GM23338 (cell line): ENCODE results near the gene SMIM14. TPM values are rescaled to one million over a fixed set of nuclear protein-coding genes. Genes with fewer than 3 reads are reported as not detected.

Experiments used
- ATAC-seq: fragments of 200-7000 bp; cut with Tn5 transposase; 3 replicates; pipeline ENCODE4 v1.9.1; 2020
- DNase-seq: peaks from one replicate; pipeline ENCODE4 v3.0.0-alpha.2; 2015; ENCODE audit warnings: low spot score
- H2AFZ ChIP-seq: fragments of 200-600 bp; sonication (generic); 2 replicates; pipeline ENCODE4 v1.8.0; 2016; ENCODE audit warnings: antibody characterized with exemption, mild to moderate bottlenecking, moderate library complexity
- H3F3A ChIP-seq: fragments of 200-600 bp; sonication (generic); replicated peaks from 2 replicates; pipeline ENCODE4 v1.8.0; 2017; ENCODE audit warnings: antibody characterized with exemption, mixed run types, low read depth
- H3K27ac ChIP-seq: fragments of 200-600 bp; sonication (generic); 2 replicates; pipeline ENCODE4 v1.6.1; 2016; ENCODE audit warnings: low read depth
- H3K27me3 ChIP-seq: fragments of 200-600 bp; sonication (generic); 2 replicates; pipeline ENCODE4 v1.8.0; 2016; ENCODE audit warnings: mild to moderate bottlenecking, mixed run types, moderate library complexity; ENCODE audit not compliant: insufficient read depth
- H3K36me3 ChIP-seq: fragments of 200-600 bp; sonication (generic); 2 replicates; pipeline ENCODE4 v1.8.0; 2016; ENCODE audit warnings: mild to moderate bottlenecking; ENCODE audit not compliant: insufficient read depth
- H3K4me1 ChIP-seq: fragments of 200-600 bp; sonication (generic); 2 replicates; pipeline ENCODE4 v1.8.0; 2016; ENCODE audit warnings: mild to moderate bottlenecking, moderate library complexity; ENCODE audit not compliant: insufficient read depth
- H3K4me2 ChIP-seq: fragments of 200-600 bp; sonication (generic); 2 replicates; pipeline ENCODE4 v1.7.1; 2017; ENCODE audit warnings: mixed run types
- H3K4me3 ChIP-seq: fragments of 200-600 bp; sonication (generic); 2 replicates; pipeline ENCODE4 v1.6.1; 2016; ENCODE audit warnings: mixed run types
- H3K79me2 ChIP-seq: fragments of 200-600 bp; sonication (generic); replicated peaks from 2 replicates; pipeline ENCODE4 v1.8.0; 2017; ENCODE audit warnings: mild to moderate bottlenecking; ENCODE audit not compliant: insufficient read depth
- H3K9me2 ChIP-seq: fragments of 200-600 bp; sonication (generic); 2 replicates; pipeline ENCODE4 v1.8.0; 2017; ENCODE audit not compliant: insufficient read depth
- H4K20me1 ChIP-seq: fragments of 200-600 bp; sonication (generic); replicated peaks from 2 replicates; pipeline ENCODE4 v1.8.0; 2017; ENCODE audit warnings: mild to moderate bottlenecking; ENCODE audit not compliant: insufficient read depth
- H3K27ac Mint-ChIP-seq: 2 replicates; pipeline ENCODE4 v1.8.0; 2020; ENCODE audit warnings: inconsistent platforms, mild to moderate bottlenecking, moderate library complexity, mixed read lengths
- H3K27me3 Mint-ChIP-seq: 3 replicates; pipeline ENCODE4 v1.8.0; 2022; ENCODE audit warnings: low read depth, mild to moderate bottlenecking, moderate library complexity, mixed read lengths, inconsistent platforms; ENCODE audit not compliant: insufficient read depth, poor library complexity
- H3K36me3 Mint-ChIP-seq: 3 replicates; pipeline ENCODE4 v1.8.0; 2021; ENCODE audit warnings: low read depth, mild to moderate bottlenecking, inconsistent platforms, moderate library complexity, mixed read lengths
- H3K4me1 Mint-ChIP-seq: 3 replicates; pipeline ENCODE4 v1.8.0; 2020; ENCODE audit warnings: mild to moderate bottlenecking, inconsistent platforms, mixed read lengths
- H3K4me3 Mint-ChIP-seq: 3 replicates; pipeline ENCODE4 v1.8.0; 2021; ENCODE audit warnings: moderate library complexity, mild to moderate bottlenecking, inconsistent platforms, mixed read lengths
- H3K9me3 Mint-ChIP-seq: 3 replicates; pipeline ENCODE4 v1.8.0; 2020; ENCODE audit warnings: moderate library complexity, mild to moderate bottlenecking, inconsistent platforms, mixed read lengths
- CREB1 ChIP-seq: fragments of 250-450 bp; sonication (Bioruptor Pico); IDR thresholded peaks from 2 replicates; pipeline ENCODE4 v1.5.0; 2020; ENCODE audit warnings: low read depth, mild to moderate bottlenecking, moderate library complexity
- CTCF ChIP-seq, 2 experiments: fragments of 200-600 bp in 1 of 2; sonication (generic) in 1 of 2; conservative IDR thresholded peaks; 2 replicates each; pipeline versions ENCODE4 v1.5.1 to v1.6.1; 2016 to 2017; ENCODE audit warnings: antibody characterized with exemption in 2 of 2, low read depth in 2 of 2, mild to moderate bottlenecking in 2 of 2, moderate library complexity in 1 of 2
- ETS1 ChIP-seq: IDR thresholded peaks from 2 replicates; pipeline ENCODE4 v1.6.1; 2016; ENCODE audit warnings: antibody characterized with exemption
- EZH2 ChIP-seq: fragments of 200-600 bp; sonication (generic); IDR thresholded peaks from one replicate; pipeline ENCODE4 v1.8.0; 2017; ENCODE audit warnings: antibody characterized with exemption, mild to moderate bottlenecking, low read depth; ENCODE audit not compliant: unreplicated experiment
- EZH2phosphoT487 ChIP-seq: fragments of 200-600 bp; sonication (generic); IDR thresholded peaks from one replicate; pipeline ENCODE4 v1.8.1; 2018; ENCODE audit warnings: antibody characterized with exemption; ENCODE audit not compliant: unreplicated experiment
- JUNB ChIP-seq: IDR thresholded peaks from one replicate; pipeline ENCODE4 v1.6.1; 2016; ENCODE audit warnings: antibody characterized with exemption; ENCODE audit not compliant: unreplicated experiment
- NANOG ChIP-seq: IDR thresholded peaks from 2 replicates; pipeline ENCODE4 v1.6.1; 2016; ENCODE audit warnings: antibody characterized with exemption, borderline replicate concordance
- POLR2AphosphoS5 ChIP-seq: IDR thresholded peaks from 2 replicates; pipeline ENCODE4 v1.6.1; 2016; ENCODE audit warnings: antibody characterized with exemption, low read depth
- REST ChIP-seq: IDR thresholded peaks from one replicate; pipeline ENCODE4 v1.6.1; 2018; ENCODE audit warnings: antibody characterized with exemption; ENCODE audit not compliant: unreplicated experiment
- STAT1 ChIP-seq: IDR thresholded peaks from one replicate; pipeline ENCODE4 v1.6.1; 2016; ENCODE audit warnings: antibody characterized with exemption; ENCODE audit not compliant: unreplicated experiment
- ZNF114 ChIP-seq: fragments of 250-450 bp; sonication (Bioruptor Pico); IDR thresholded peaks from 2 replicates; pipeline ENCODE4 v1.5.0; 2020; ENCODE audit warnings: mild to moderate bottlenecking, moderate library complexity
- ZNF331 ChIP-seq: fragments of 250-450 bp; sonication (Bioruptor Pico); IDR thresholded peaks from 2 replicates; pipeline ENCODE4 v1.5.0; 2020; ENCODE audit warnings: low read depth, mild to moderate bottlenecking, moderate library complexity
- polyA plus RNA-seq: library from polyadenylated mRNA; unstranded; fragments of >200 nt; fragmentation: Nextera tagmentation; extraction: Ambion mirVana; gene quantifications from 2 replicates; pipeline ENCODE4 v1.2.1, GENCODE V29; 2016
- total RNA-seq: library from RNA; depleted of rRNA; stranded (reverse); fragments of >200 nt; shearing (Covaris generic); gene quantifications from 2 replicates; pipeline ENCODE4 v1.2.3, GENCODE V29; 2014

SMIM14 gene
- total and polyA plus RNA-seq, 2 experiments from 2014 or later = 29.0 to 52.6 TPM

GRCh38 chr4:39685990-39686389, 47.3 kb upstream of the SMIM14 start:
- Mint-ChIP-seq H3K9me3 (no peaks in the 10 kb centered on the region), H3K27me3 (peaks cover 3% of the 10 kb centered on the region), H3K4me3 (no peak overlapping the region), H3K4me1 (peaks cover 6% of the 10 kb centered on the region), H3K36me3 (no peaks in the 10 kb centered on the region), H3K27ac (no peak overlapping the region)
- H3K4me3 ChIP-seq = no peak overlapping the region
- no peak overlapping the region for H3K27ac ChIP-seq
- no peaks in the 10 kb centered on the region for H4K20me1 ChIP-seq
- H3K79me2 ChIP-seq = no peaks in the 10 kb centered on the region
- no peak for TF ChIP-seq CREB1 (CRISPR knock-in tag)
- TF ChIP-seq REST = no peak
- no peak for TF ChIP-seq JUNB
- no peak for TF ChIP-seq ZNF331
- TF ChIP-seq POLR2AphosphoS5 = no peak
- no peak for TF ChIP-seq NANOG
- no peaks in the 10 kb centered on the region for H3F3A ChIP-seq
- no peak overlapping the region for H2AFZ ChIP-seq
- H3K9me2 ChIP-seq = no peaks in the 10 kb centered on the region
- no peak overlapping the region for H3K4me2 ChIP-seq
- DNase-seq (no peak), ATAC-seq (no peak)
- H3K27me3 ChIP-seq = no peaks in the 10 kb centered on the region
- H3K36me3 ChIP-seq = no peaks in the 10 kb centered on the region
- 0 out of 2 replicates have a peak, but pooled peaks cover under 1% of the 10 kb centered on the region for H3K4me1 ChIP-seq

GRCh38 chr4:39682138-39682537, 43.5 kb upstream of the SMIM14 start:
- Histone ChIP-seq H3K4me3 (no peak overlapping the region), H3K9me2 (no peaks in the 10 kb centered on the region), H3K4me1 (peaks cover 5% of the 10 kb centered on the region; the same call in 1 of the 2 replicates), H4K20me1 (no peaks in the 10 kb centered on the region), H3K4me2 (no peak overlapping the region), H3K36me3 (no peaks in the 10 kb centered on the region), H3K27ac (no peak overlapping the region), H3K79me2 (no peaks in the 10 kb centered on the region), H2AFZ (peak overlapping the region; percentile 21; the same call in 1 of the 2 replicates), H3F3A (no peaks in the 10 kb centered on the region), H3K27me3 (no peaks in the 10 kb centered on the region)
- ATAC-seq (no peak), DNase-seq (no peak)
- H3K27ac Mint-ChIP-seq = no peak overlapping the region
- peaks cover 3% of the 10 kb centered on the region for H3K27me3 Mint-ChIP-seq
- H3K4me3 Mint-ChIP-seq = no peak overlapping the region
- no peaks in the 10 kb centered on the region for H3K9me3 Mint-ChIP-seq
- peaks cover 5% of the 10 kb centered on the region; the same call in 2 of the 3 replicates for H3K4me1 Mint-ChIP-seq
- no peaks in the 10 kb centered on the region for H3K36me3 Mint-ChIP-seq
- no peak for TF ChIP-seq CREB1 (CRISPR knock-in tag)
- TF ChIP-seq REST = no peak
- no peak for TF ChIP-seq ZNF331
- TF ChIP-seq POLR2AphosphoS5 = no peak
- no peak for TF ChIP-seq ETS1
- no peak for TF ChIP-seq CTCF (conservative IDR thresholded peaks at IDR 0.05; ENCODE audit: low read depth in 2 of 2)
- no peak for TF ChIP-seq JUNB
- no peak for TF ChIP-seq STAT1
- TF ChIP-seq ZNF114 (CRISPR knock-in tag) = no peak
- no peak for TF ChIP-seq EZH2
- no peak for TF ChIP-seq EZH2phosphoT487
- TF ChIP-seq NANOG = no peak
